Mucosa of stomach (tissue), 1 donor: ENCODE measurements around the gene SIGLEC7.

Experiments
- H3K27me3 ChIP-seq: one replicate; pipeline ENCODE4 v1.7.0; 2013; ENCODE audit warnings: mild to moderate bottlenecking, low read length; ENCODE audit not compliant: control insufficient read depth, insufficient read depth
- H3K36me3 ChIP-seq: one replicate; pipeline ENCODE4 v1.7.0; 2013; ENCODE audit warnings: low read length; ENCODE audit not compliant: control insufficient read depth, insufficient read depth
- H3K4me1 ChIP-seq: one replicate; pipeline ENCODE4 v1.7.0; 2013; ENCODE audit warnings: mild to moderate bottlenecking, low read length; ENCODE audit not compliant: control insufficient read depth, insufficient read depth
- H3K4me3 ChIP-seq: one replicate; pipeline ENCODE4 v1.7.0; 2013; ENCODE audit warnings: low read length
- H3K9ac ChIP-seq: one replicate; pipeline ENCODE4 v1.7.0; 2013; ENCODE audit warnings: mild to moderate bottlenecking, low read length, moderate library complexity
- H3K9me3 ChIP-seq: one replicate; pipeline ENCODE4 v1.7.0; 2013; ENCODE audit warnings: mild to moderate bottlenecking, low read length, moderate library complexity; ENCODE audit not compliant: control insufficient read depth
- donor health status: Pancreatic carcinoma.

Gene SIGLEC7

DNA sequence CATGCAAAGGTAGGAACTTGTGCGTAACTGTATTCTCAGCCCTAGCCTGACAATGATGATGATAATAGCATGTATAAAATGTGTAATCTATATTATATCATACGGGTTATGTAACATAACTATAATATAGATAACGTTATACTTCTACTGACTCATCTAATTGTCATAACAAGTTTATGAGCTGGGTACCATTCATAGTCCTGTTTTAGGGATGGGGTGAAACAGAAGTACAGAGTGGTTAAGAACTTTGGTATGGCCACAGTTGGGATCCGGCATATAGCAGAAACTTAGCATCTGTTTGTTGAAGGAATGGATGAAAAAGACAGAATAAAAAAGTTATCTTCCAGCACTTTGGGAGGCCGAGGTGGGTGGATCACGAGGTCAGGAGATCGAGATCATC is 39.1 kb upstream of the SIGLEC7 start:
- H3K27me3 ChIP-seq: no peaks in the 10 kb centered on the region
- no peak overlapping the region for H3K4me3 ChIP-seq
- H3K36me3 ChIP-seq: no peaks in the 10 kb centered on the region
- no peak overlapping the region for H3K9ac ChIP-seq
- no peaks in the 10 kb centered on the region for H3K9me3 ChIP-seq
- peaks cover 19% of the 10 kb centered on the region for H3K4me1 ChIP-seq

GRCh38 chr19:51103926-51104341 is 38.2 kb upstream of the SIGLEC7 start:
- Histone ChIP-seq H3K9ac (no peak overlapping the region), H3K36me3 (no peaks in the 10 kb centered on the region), H3K4me1 (peaks cover 22% of the 10 kb centered on the region), H3K9me3 (no peaks in the 10 kb centered on the region), H3K4me3 (no peak overlapping the region), H3K27me3 (no peaks in the 10 kb centered on the region)

- Histone ChIP-seq H3K36me3 (no peaks in the 10 kb centered on the region), H3K27me3 (no peaks in the 10 kb centered on the region), H3K9ac (peak overlapping the region; percentile 73), H3K9me3 (no peaks in the 10 kb centered on the region), H3K4me1 (peaks cover 14% of the 10 kb centered on the region), H3K4me3 (peak overlapping the region; percentile 65)
Measured at GRCh38 chr19:51107406-51108065, 34.6 kb upstream of the SIGLEC7 start.

- no peaks in the 10 kb centered on the region for H3K36me3 ChIP-seq
- peaks cover 14% of the 10 kb centered on the region for H3K4me1 ChIP-seq
Measured at GRCh38 chr19:51108066-51108804, 33.9 kb upstream of the SIGLEC7 start, which contains the start of gene CTU1. TSS of gene CTU1 (minus strand) at chr19:51108409. CDS start at chr19:51104569, 3,840 bp downstream.

DNA sequence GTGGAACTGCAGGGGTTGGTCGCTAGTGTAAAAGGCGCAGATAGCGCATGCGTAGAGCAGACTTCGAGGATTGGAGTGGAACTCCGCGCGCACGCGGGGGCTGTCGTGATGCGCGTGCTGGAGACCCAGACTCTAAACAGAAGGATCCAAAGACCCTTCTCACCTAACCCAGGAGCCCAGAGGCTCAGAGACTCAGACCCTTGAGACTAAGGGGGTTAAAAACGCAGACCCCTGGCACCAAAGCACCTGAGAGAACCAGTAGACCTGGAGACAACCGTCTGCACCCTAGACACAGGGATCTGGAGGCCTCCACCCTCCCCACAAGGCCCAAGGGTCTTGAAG is 33.3 kb upstream of the SIGLEC7 start:
- no peaks in the 10 kb centered on the region for H3K9me3 ChIP-seq
- H3K4me3 ChIP-seq: peak overlapping the region; percentile 65
- peaks cover 14% of the 10 kb centered on the region for H3K4me1 ChIP-seq
- peak overlapping the region; percentile 73 for H3K9ac ChIP-seq
- H3K36me3 ChIP-seq: no peaks in the 10 kb centered on the region
- peaks cover under 1% of the 10 kb centered on the region for H3K27me3 ChIP-seq

More at GRCh38 chr19:51108066-51108804, 33.9 kb upstream of the SIGLEC7 start, which contains the start of gene CTU1:
- Histone ChIP-seq H3K9ac (peak within 1 kb of the TSS; percentile 73), H3K27me3 (no peaks in the 10 kb centered on the region), H3K9me3 (no peaks in the 10 kb centered on the region), H3K4me3 (peak within 1 kb of the TSS; percentile 65)

DNA sequence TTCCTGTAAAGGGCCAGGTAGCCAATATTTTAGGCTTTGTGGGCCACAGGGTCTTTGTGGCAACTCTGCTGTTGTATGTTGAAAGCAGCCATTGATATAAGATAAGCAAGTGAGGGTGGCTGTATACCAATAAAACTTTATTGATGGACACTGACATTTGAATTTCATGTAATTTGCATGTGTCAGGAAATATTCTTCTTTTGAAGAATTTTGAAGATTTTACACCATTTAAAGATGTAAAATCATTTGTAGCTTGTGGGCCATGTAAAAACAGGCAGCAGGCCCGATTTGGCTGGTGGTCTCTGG is 31.5 kb upstream of the SIGLEC7 start:
- Histone ChIP-seq H3K36me3 (no peaks in the 10 kb centered on the region), H3K4me1 (peaks cover 14% of the 10 kb centered on the region), H3K9ac (no peak overlapping the region), H3K27me3 (peaks cover 7% of the 10 kb centered on the region), H3K4me3 (no peak overlapping the region), H3K9me3 (no peaks in the 10 kb centered on the region)

DNA sequence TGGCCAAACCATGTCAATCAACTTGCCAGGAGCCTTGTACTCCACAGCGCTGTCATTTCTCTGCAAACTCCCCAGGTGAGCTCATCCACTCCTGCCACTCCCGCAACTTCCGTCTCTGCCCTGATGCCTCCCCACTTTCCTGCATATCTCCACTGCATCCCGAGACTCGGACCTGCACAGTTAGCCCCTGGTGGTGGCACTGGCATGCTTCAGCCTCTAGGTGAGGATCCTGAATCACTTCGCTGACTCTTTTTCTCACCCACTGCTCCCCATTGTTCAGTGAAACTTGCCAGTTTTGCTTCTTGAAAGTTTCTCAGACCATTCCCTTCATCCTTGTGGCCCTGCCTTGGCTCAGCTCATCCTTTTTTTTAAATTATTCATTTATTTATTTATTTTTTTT is 30.5 kb upstream of the SIGLEC7 start:
- Histone ChIP-seq H3K9me3 (no peaks in the 10 kb centered on the region), H3K4me3 (no peak overlapping the region), H3K4me1 (peaks cover 14% of the 10 kb centered on the region), H3K9ac (no peak overlapping the region), H3K36me3 (no peaks in the 10 kb centered on the region), H3K27me3 (peaks cover 10% of the 10 kb centered on the region)

GRCh38 chr19:51114087-51114729 is 27.9 kb upstream of the SIGLEC7 start:
- no peaks in the 10 kb centered on the region for H3K36me3 ChIP-seq
- no peaks in the 10 kb centered on the region for H3K9me3 ChIP-seq
- H3K9ac ChIP-seq: no peak overlapping the region
- H3K4me1 ChIP-seq: no peaks in the 10 kb centered on the region
- H3K27me3 ChIP-seq: peaks cover 10% of the 10 kb centered on the region
- no peak overlapping the region for H3K4me3 ChIP-seq

DNA sequence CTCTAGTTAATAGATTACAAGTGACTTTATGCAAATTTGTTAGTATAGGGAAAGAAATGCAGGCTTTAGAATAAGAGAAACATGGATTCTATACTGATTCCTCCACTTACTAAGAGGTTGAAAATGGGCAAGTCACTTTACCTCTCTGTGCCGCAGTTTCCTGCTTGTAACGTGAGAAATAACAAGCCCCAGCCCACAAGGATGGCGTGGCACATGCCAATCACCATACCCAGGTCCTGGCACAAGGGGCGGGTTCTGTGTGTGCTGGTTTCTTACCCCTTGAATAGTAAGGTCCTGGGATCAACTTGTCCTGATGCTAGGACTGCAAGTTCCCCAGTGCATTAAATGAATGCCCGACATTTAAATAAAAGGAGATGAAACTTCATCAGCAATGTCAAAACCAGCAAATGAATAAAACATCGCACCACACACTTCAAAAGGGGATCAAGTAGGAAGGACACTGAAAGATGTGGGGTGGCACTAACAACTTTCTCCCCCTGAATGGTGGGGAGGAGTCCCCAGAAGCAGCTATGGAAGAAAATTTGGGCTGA is 25.3 kb upstream of the SIGLEC7 start:
- no peaks in the 10 kb centered on the region for H3K9me3 ChIP-seq
- no peaks in the 10 kb centered on the region for H3K36me3 ChIP-seq
- H3K4me3 ChIP-seq: no peak overlapping the region
- H3K27me3 ChIP-seq: peaks cover 10% of the 10 kb centered on the region
- H3K9ac ChIP-seq: no peak overlapping the region
- no peaks in the 10 kb centered on the region for H3K4me1 ChIP-seq

DNA sequence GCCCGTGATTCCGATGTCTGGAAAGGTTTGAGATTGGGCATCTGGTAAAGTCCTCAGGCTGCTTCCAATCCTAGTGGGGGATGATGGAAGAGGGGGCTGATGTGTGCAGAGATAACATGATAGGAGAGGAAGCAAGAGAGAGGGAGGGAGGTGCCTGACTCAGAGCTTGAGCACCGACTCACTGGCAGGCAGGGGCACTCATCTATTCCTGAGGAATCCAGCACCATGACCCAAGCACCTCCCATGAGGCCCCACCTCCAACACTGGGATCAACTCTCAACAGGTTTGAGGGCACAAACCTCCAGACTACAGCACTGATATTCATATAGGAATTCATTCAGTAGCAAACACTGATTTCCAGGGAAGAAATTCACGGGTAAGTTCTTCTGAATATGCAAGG is 23.0 kb upstream of the SIGLEC7 start:
- no peak overlapping the region for H3K4me3 ChIP-seq
- H3K27me3 ChIP-seq: peaks cover 9% of the 10 kb centered on the region
- H3K9ac ChIP-seq: no peak overlapping the region
- H3K4me1 ChIP-seq: peaks cover 4% of the 10 kb centered on the region
- no peaks in the 10 kb centered on the region for H3K9me3 ChIP-seq
- H3K36me3 ChIP-seq: no peaks in the 10 kb centered on the region

GRCh38 chr19:51119611-51120010 is 22.5 kb upstream of the SIGLEC7 start:
- no peaks in the 10 kb centered on the region for H3K36me3 ChIP-seq
- H3K9ac ChIP-seq: no peak overlapping the region
- peaks cover 5% of the 10 kb centered on the region for H3K4me1 ChIP-seq
- H3K9me3 ChIP-seq: no peaks in the 10 kb centered on the region
- H3K4me3 ChIP-seq: no peak overlapping the region
- peaks cover 8% of the 10 kb centered on the region for H3K27me3 ChIP-seq

GRCh38 chr19:51120160-51120559 is 21.9 kb upstream of the SIGLEC7 start:
- Histone ChIP-seq H3K4me1 (peaks cover 5% of the 10 kb centered on the region), H3K9me3 (no peaks in the 10 kb centered on the region), H3K27me3 (peaks cover 8% of the 10 kb centered on the region), H3K9ac (no peak overlapping the region), H3K4me3 (no peak overlapping the region), H3K36me3 (no peaks in the 10 kb centered on the region)
